SJSA1 (cell line): ENCODE measurements around the gene MISP3. TPM values are rescaled to one million over a fixed set of nuclear protein-coding genes. Genes with fewer than 3 reads are reported as not detected.

Experiments
- DNase-seq, 2 experiments: peaks; one replicate each; pipeline ENCODE4 v3.0.0-alpha.2; 2015 to 2020; ENCODE audit warnings: low spot score in 2 of 2, low read depth in 1 of 2
- H3K27ac ChIP-seq: fragments of 250-450 bp; sonication (Bioruptor Pico); 2 replicates; pipeline ENCODE4 v1.5.1; 2020; ENCODE audit warnings: mild to moderate bottlenecking, moderate library complexity
- H3K27me3 ChIP-seq: fragments of 250-450 bp; sonication (Bioruptor Pico); replicated peaks from 2 replicates; pipeline ENCODE4 v1.5.1; 2020; ENCODE audit warnings: mild to moderate bottlenecking, moderate library complexity
- H3K36me3 ChIP-seq: fragments of 250-450 bp; sonication (Bioruptor Pico); 2 replicates; pipeline ENCODE4 v1.5.1; 2020; ENCODE audit warnings: mild to moderate bottlenecking
- H3K4me1 ChIP-seq: fragments of 250-450 bp; sonication (Bioruptor Pico); replicated peaks from 2 replicates; pipeline ENCODE4 v1.6.1; 2021; ENCODE audit warnings: mild to moderate bottlenecking
- H3K4me3 ChIP-seq: fragments of 250-450 bp; sonication (Bioruptor Pico); 2 replicates; pipeline ENCODE4 v1.5.1; 2020; ENCODE audit warnings: mild to moderate bottlenecking
- H3K9me3 ChIP-seq: fragments of 250-450 bp; sonication (Bioruptor Pico); replicated peaks from 2 replicates; pipeline ENCODE4 v1.5.1; 2020; ENCODE audit warnings: mild to moderate bottlenecking
- total RNA-seq: library from RNA; depleted of rRNA; stranded (reverse); fragments of >200 nt; shearing (Covaris generic); gene quantifications from 2 replicates; pipeline ENCODE4 v1.2.3, GENCODE V29; 2014; rRNA removed

The MISP3 gene
- total RNA-seq, 1 experiment from 2014 or later: 0.34 TPM

- Histone ChIP-seq H3K27ac (no peak overlapping the region), H3K9me3 (0 out of 2 replicates have a peak, but pooled peaks cover 4% of the 10 kb centered on the region), H3K4me1 (peaks cover 15% of the 10 kb centered on the region), H3K27me3 (no peaks in the 10 kb centered on the region), H3K4me3 (no peak overlapping the region), H3K36me3 (peaks cover 46% of the 10 kb centered on the region)
- no peak for DNase-seq
These were observed 47.3 kb downstream of the MISP3 start for GRCh38 chr19:14119644-14120496.

GRCh38 chr19:14120497-14120780, 47.9 kb downstream of the MISP3 start:
- Histone ChIP-seq H3K36me3 (peaks cover 52% of the 10 kb centered on the region), H3K27me3 (no peaks in the 10 kb centered on the region), H3K27ac (no peak overlapping the region), H3K4me1 (peaks cover 15% of the 10 kb centered on the region), H3K4me3 (no peak overlapping the region), H3K9me3 (0 out of 2 replicates have a peak, but pooled peaks cover 4% of the 10 kb centered on the region)
- DNase-seq: no peak

GRCh38 chr19:14122924-14123323, 50.3 kb downstream of the MISP3 start:
- Histone ChIP-seq H3K27me3 (no peaks in the 10 kb centered on the region), H3K4me1 (peaks cover 8% of the 10 kb centered on the region), H3K27ac (no peak overlapping the region), H3K36me3 (peaks cover 74% of the 10 kb centered on the region), H3K9me3 (0 out of 2 replicates have a peak, but pooled peaks cover 4% of the 10 kb centered on the region), H3K4me3 (no peak overlapping the region)
- no peak for DNase-seq

Other genes starting within 250 kb of the MISP3 start
- gene NANOS3, start 195.7 kb upstream of the MISP3 start, total RNA-seq: 0.50 TPM in 1 of 2 replicates, not detected in the other
- 0.21 TPM in 1 of 2 replicates, not detected in the other for gene BRME1, start 166.7 kb upstream of the MISP3 start, total RNA-seq
- gene CC2D1A, start 166.6 kb upstream of the MISP3 start, total RNA-seq: 12.3 and 18.3 TPM in 2 replicates
- gene PODNL1, start 134.4 kb upstream of the MISP3 start, total RNA-seq: 0.53 TPM in 1 of 2 replicates, not detected in the other
- 28.2 and 29.1 TPM in 2 replicates for gene DCAF15, start 120.3 kb upstream of the MISP3 start, total RNA-seq
- 2.6 and 3.6 TPM in 2 replicates for gene RFX1, start 66.5 kb upstream of the MISP3 start, total RNA-seq
- not detected in 2 replicates for gene RLN3, start 44.6 kb upstream of the MISP3 start, total RNA-seq
- 2.0 and 4.0 TPM in 2 replicates for gene IL27RA, start 41.0 kb upstream of the MISP3 start, total RNA-seq
- not detected in 2 replicates for gene PALM3, start 10.7 kb upstream of the MISP3 start, total RNA-seq
- gene C19orf67, start 13.0 kb downstream of the MISP3 start, total RNA-seq: not detected in 2 replicates
- 64.1 and 130 TPM in 2 replicates for gene SAMD1, start 18.0 kb downstream of the MISP3 start, total RNA-seq
- gene PRKACA, start 45.0 kb downstream of the MISP3 start, total RNA-seq: 18.2 and 48.9 TPM in 2 replicates
- 87.5 and 91.2 TPM in 2 replicates for gene ASF1B, start 63.8 kb downstream of the MISP3 start, total RNA-seq
- 4.9 and 22.4 TPM in 2 replicates for gene ADGRL1, start 133.4 kb downstream of the MISP3 start, total RNA-seq